ENCODE measurements around the gene CNTN1.

DNA sequence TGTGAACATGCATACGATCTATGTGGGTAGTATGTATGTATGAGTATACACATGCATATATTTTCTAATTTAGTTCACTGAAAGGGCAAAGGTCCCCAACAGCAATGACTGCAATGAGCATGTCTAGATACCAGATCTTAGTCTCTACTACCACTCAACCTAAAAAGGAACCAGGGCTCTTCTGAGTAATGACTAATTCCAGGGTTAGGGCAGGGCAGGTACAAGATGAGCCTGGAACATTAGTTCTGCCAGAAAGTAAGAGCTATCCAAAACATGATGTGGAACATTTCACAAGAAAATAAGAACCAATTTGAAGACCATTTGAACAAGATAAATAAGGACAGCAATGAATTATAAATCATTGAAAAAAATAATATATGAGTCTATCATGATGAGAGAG is 404.6 kb downstream of the CNTN1 start:
- TF ChIP-seq, protein P1, sequence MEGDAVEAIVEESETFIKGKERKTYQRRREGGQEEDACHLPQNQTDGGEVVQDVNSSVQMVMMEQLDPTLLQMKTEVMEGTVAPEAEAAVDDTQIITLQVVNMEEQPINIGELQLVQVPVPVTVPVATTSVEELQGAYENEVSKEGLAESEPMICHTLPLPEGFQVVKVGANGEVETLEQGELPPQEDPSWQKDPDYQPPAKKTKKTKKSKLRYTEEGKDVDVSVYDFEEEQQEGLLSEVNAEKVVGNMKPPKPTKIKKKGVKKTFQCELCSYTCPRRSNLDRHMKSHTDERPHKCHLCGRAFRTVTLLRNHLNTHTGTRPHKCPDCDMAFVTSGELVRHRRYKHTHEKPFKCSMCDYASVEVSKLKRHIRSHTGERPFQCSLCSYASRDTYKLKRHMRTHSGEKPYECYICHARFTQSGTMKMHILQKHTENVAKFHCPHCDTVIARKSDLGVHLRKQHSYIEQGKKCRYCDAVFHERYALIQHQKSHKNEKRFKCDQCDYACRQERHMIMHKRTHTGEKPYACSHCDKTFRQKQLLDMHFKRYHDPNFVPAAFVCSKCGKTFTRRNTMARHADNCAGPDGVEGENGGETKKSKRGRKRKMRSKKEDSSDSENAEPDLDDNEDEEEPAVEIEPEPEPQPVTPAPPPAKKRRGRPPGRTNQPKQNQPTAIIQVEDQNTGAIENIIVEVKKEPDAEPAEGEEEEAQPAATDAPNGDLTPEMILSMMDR (IDR thresholded peaks at IDR 0.05 in 2 of 3, conservative IDR thresholded peaks at IDR 0.05 in 1 of 3; ENCODE audit: borderline replicate concordance in 1 of 3, insufficient read depth in 1 of 3, low read depth in 2 of 3, low read length in 2 of 3) = no peak
- TF ChIP-seq SRF (IDR thresholded peaks at IDR 0.05; ENCODE audit: low read depth) (no peak), EGR1 (IDR thresholded peaks at IDR 0.05; ENCODE audit: low read depth) (no peak), POLR2AphosphoS5 (IDR thresholded peaks at IDR 0.05; ENCODE audit: low read depth, low read length) (no peak), YY1 (IDR thresholded peaks at IDR 0.05; ENCODE audit: extremely low read depth, insufficient replicate concordance, low read depth, low read length) (no peak), SIN3A (IDR thresholded peaks at IDR 0.05; ENCODE audit: low read depth) (no peak), ZNF274 (IDR thresholded peaks at IDR 0.05; ENCODE audit: low read depth, low read length) (no peak)

Measured in HCT116 (cell line).